Measurements from ENCODE around the gene SFR1.

The SFR1 gene, protein sequence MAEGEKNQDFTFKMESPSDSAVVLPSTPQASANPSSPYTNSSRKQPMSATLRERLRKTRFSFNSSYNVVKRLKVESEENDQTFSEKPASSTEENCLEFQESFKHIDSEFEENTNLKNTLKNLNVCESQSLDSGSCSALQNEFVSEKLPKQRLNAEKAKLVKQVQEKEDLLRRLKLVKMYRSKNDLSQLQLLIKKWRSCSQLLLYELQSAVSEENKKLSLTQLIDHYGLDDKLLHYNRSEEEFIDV
- total RNA-seq = 11.0 to 13.1 (median 11.8) reads per million in 3 experiments

DNA sequence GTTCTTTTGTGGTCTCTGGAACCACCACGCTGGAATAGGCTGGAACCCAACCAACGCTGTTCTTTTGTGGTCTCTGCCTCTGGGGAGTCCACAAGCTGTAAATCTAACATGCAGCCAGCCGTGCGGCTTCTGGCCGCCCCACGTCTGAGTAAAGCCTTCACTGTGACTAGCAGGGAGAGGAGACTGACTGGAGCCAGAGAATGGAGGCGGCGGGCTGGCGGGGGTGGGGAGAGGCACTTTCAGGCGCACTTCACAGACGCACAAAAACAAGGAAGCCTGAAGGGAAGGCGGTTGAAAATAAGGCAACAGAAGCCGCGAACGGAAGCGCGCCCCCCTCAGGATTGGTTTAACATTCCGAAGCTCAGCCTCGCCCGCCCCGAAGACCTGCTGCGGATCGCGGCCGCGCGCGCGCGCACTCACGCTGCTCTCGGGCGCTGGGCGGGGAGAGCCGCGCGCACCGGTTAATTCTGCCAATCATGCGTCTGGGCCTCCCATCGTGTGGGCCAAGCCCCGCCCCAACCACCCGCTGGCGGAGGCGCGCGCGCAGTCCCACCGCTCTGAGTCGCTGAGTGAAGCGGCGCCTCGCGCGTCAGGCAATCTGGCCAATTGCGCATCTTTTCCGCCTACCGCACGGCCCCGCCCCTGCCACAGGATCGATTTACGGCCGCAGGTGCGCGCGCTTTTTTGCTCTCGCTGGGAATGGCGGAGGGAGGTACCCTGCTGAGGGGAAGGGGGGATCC lies at the start of gene SFR1:
Gene SFR1, plus strand, starts transcription at position 687 of the 740 bp plus-strand sequence. Its CDS starts 13 bp downstream, at position 700.
- DNase-seq = peak; percentile 99

DNA sequence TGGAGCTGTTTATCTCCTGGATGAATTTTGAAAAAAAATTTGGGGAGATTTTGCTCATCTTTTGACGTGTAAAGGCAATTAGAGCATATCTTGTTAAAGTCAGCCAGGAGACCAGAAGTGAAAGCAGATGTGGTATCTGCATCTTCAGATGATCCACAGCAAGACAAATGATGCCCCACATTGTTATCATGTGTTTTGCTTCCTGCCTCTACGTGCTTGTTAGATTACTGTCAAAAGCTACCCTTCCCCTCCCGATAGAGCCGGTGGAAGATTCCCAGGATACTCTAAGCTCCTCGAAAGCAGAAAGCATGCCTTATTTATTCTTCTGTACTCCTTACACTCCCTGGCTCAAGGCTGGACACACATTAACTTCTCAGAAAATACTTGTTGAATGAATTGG lies 49.2 kb upstream of the SFR1 start:
- no peak for DNase-seq

DNA sequence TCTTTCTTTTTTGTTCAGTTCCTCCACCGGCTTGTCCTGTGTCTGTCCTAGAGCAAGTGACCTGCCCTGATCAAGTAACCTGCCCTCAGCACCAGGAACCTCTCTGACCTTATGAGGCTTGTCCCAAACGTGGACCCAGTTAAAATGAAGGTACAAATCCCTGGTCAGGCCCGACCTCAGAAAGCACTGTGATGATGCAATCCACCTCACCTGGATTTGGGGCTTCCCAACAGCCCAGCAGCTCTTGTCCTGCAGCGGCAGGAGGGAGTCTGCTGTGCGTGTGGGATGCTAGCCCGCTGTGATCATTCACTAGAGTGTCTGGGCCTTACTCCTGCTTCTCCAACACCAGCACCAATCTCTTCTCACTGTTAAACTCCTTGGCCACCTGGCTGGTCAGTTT lies 47.5 kb upstream of the SFR1 start:
- no peak for DNase-seq

DNA sequence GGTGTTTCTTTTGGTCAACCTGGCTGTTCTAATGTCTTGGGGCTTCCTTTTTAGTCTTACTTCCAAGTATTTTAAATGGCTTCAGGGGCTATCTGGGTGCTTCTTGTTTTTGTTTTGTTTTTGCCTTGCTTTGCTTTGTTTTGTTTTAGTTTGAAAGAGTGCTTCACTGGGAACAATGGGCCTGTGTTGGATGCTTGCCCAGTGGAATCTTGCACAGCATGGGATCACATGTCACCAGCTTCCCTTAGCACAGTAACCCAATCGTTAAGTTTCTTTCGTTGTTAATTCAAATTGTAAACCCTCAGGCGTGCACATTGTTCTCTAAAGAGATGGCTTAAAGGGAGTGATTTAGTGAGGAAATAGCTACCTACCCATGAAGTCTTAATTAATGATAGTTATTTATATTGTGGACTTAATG lies 45.2 kb upstream of the SFR1 start:
- DNase-seq = no peak

DNA sequence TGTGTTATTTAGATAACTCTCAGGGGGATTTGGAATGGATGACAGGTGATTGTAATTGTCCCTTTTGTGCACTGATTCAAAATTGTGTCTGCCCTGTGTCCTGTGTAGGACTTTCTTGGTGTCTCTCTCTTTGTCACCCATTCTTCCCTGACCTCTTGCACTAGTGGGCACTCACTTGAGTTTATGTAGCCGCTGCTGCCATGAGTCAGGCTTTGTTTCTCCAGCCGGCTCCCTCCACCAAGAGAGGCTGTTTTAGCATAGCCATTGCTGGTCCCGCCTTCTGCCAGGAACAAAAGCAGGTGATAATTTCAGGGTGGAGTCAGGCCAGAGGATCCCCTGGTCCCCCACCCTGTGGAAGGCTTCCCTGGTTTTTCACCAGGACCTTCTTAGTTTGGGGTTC lies 44.7 kb upstream of the SFR1 start:
- DNase-seq = no peak

DNA sequence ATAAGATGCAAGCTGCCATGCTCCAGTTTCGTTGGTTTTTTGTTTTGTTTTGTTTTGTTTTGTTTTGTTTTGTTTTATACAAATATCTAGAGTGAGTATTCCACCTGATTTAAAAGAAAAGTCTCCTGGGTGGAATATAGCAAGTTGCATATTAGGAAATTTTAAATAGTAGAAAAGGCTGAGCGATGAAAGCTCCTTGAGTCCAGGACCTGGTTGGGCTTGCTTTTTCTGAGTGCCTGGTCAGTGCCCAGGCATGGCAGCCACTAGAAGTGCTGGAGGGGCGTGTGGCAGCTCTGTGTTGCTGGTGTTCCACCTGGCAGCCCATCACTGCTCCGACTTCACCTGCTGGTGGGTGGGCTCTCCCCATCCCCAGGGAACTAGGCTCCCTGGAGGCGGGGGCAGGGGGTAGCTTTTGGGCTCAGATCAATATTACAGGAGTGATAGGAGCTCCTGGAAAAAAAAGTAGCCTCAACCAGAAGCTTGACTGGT lies 44.3 kb upstream of the SFR1 start:
- DNase-seq = no peak

DNA sequence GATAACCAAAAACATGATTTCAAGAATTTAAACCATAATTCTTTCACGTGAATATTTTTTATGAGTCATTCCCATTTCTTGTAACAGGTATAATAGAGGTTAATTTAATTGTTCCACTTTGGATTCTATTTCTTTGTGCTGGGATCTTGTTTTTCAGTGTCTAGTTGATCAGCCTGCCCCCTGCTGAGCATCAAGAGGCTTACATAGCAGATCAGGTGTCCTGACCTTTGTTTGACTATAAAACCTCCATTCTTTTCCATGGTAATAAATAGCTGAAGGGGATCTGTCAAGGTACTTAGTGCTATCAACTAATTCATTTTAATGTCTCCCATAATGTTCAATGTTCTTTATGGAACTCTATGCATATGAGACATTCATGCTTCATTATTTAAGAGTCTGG lies 41.2 kb upstream of the SFR1 start:
- peak; percentile 3 for DNase-seq

DNA sequence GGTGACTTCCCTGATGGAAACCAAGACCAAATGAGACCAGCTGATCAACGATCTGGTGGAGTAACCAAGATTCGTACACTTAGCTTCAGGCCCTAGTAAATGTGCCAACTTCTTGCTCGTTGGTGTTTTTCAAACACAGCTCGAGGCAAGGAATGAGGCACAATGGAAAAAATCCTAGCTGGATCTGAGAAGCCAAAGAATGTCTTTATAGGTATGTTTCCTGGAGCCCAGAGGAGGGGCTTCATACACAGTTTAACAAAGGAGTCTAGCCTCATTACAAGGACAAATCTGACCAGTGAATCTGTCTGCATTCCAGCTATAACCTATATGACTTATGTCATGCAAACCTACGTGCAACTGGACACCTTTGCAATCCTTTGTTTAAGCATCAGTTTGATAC lies 40.0 kb upstream of the SFR1 start:
- no peak for DNase-seq

DNA sequence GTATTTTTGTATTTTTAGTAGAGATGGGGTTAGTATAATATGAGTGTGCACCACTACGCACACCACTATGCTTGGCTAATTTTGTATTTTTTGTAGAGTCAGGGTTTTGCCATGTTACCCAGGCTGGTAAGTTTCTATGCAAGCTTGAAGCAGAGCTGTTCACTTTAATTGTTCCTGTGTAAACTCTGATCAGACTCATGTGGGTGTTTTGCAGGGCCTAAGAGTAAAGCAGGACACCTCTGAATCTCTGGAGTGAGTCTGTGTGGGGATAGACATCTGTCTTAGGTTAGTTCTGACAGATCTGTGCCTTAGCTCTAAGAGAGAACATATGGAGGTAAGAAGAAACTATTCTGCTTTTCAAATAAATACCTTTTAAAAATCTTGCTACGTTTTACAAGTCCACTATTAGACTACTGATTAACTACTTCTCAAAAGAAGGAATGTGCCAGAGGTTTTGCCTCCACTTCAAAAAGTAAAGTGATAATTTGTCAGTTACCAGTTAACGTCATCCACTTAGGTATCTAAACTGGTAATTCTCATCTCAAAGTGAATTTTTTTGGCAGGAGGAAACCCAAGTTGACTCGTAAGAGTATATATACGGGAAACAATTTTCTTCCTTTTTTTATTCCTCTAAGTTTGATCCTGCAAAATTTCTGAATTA lies 37.4 kb upstream of the SFR1 start:
- no peak for DNase-seq

DNA sequence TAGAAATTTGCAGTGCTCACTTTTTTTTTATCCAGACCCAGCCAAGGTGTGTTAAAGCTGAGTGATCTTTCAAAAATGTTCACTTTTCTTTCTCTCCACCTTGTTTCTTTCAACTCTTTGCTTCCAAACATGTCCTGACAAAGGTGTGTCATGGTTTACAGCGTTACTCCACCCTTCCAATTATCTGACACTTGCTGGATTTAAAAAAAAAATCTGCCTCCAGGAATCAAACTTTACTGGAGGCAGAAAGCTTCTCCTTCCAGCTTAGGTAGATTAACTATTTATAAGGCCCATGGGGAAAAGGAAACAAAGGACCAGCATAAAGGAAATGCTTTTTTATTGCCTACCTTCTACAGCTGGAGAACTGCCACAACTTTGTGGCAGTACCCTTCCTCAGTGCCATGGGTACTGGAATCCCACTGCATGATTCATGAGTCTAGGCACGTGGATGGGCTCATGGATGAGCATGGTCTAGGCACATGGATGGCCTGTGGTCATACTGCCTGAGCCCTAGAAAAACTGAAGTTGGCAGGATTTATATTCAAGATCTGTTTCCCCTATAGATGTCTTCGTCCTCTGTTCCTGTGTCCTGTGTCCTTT lies 36.1 kb upstream of the SFR1 start, which contains the start of gene COL17A1:
Gene COL17A1, minus strand, starts transcription at position 80 of the 600 bp plus-strand sequence. CDS start 5,207 bp downstream, outside the sequence.
- DNase-seq = no peak

DNA sequence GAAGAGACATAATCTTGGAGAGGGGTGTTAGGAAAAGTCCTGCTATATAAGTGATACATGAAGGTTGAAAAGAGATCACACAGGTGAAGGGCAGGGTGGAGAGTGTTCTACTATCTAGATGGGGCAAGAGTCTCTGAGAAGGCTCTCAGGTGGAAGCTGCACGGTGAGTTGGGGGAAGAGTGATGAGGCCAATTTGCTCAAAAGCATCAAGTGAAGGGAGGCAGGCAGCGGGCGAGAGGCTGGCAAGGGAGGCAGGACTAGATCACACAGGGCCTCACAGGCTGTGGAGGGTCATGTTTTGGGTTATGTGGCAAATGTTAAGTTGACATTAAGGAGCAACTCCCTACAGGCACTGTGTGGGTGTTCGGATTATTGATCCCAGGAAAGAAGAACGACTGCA lies 33.7 kb upstream of the SFR1 start:
- no peak for DNase-seq

DNA sequence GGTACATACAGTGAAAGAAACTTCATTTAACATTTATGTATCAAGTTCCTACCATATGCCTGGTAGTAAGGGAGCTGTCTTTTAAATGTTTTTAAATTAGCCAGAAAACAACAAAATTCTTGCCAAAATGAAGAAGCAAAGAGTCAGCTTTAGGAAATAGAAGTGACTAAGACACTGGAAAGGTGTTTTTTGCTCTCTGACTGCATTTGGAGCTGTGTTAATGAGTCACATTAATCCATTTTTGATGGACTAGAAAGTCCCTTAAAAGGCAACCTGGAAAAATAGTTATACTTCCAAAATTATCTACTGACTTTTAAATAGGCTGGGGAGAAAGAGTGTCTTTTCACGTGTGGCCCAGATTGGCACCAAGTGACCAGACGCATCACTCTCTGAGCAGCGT lies 32.4 kb upstream of the SFR1 start:
- DNase-seq = no peak

DNA sequence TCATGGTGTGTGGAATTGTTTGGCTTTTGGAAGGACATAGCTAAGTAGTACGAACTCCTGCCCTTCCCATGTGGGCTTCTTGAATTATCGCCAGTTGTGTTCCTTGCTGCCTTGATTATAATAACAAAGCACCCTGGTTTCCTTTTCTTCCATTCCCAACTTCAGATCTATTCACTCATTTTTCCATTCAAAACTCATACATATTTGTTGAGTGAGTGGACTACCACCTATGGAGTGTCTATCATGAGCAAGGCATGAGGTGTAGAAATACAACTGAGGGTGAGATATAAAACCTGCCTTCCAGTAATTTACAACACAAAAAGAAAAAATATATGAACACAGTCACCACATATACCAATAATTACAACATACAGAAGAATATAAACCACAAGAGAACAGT lies 31.4 kb upstream of the SFR1 start:
- DNase-seq = no peak

DNA sequence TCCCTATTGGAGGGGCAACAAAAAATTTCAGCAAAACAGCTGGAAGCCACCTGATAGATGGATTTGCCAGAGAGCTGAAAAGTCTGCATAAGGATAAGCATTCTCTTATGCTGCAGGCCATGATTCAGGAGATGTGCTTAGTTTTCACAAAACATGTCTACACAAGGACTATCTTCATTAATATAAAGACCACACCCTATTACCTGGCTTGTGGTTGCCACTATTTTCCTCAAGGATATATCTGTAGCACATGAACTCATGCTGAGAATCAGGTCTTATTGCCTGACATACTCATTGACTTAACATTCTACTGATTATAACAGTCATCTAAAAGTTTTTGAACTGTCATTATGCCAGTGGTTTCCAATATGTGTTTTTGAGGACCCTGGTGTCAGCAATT lies 29.2 kb upstream of the SFR1 start:
- no peak for DNase-seq

DNA sequence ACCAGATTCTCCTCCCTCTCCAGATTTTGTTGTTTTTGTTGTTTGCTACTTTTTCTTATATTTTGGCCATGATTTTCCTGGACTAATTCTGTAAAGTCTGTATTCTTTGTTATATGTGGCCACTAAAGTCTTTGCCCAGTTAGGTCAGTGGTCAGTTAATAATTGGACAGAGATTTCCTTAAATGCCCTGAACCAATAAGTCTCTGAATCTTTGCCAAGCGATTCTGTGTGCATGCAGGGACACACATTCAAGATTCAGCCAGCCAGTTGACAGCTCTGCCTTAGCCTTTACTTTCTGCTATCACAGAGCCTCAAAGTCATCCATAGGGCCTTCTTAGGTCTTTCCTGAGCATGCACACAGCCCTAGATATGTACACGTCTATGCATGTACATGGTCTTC lies 25.3 kb upstream of the SFR1 start:
- DNase-seq = no peak

DNA sequence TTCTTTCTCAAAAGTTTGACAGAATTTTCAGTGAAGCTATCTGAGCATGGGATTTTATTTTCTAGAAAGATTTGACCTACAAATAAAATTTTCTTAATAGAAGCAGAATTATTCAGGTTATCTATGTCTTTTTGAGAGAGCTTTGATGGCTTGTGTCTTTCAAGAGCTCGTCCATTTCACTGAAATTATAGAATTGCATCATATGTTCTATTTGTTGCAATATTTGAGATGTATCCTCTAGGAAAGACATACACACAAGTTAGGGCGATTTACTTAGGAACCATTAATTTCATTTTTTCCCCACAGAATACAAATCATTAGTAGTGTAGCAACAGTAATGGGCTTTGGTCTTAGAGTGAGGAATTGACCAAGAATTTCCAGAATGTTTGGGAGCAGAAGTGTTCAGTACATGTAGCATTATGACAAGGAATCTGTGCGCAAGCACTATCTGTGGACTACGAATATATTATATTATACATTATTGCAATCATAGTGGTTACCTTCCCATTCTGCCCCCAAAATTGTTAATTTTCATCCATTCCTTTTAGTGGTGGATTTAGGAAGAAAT lies 23.5 kb upstream of the SFR1 start:
- no peak for DNase-seq

DNA sequence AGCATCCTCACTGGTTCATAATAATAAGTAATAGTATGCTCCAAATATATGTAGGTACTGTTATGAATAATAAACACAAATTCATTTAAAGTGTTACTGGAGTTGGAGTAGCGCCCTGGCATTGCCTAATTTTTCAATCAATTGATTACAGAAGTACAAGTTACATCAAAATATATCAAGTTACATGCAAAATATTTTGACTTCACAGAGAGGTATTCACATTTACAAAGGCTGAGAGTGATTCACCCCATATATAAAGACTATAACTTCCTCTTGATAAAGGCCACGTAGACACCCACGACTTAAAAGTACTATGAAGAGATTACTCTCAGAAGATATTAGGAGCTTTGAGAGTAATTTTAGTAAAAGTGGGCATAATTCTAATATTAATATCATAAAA lies 22.7 kb upstream of the SFR1 start:
- DNase-seq = no peak

DNA sequence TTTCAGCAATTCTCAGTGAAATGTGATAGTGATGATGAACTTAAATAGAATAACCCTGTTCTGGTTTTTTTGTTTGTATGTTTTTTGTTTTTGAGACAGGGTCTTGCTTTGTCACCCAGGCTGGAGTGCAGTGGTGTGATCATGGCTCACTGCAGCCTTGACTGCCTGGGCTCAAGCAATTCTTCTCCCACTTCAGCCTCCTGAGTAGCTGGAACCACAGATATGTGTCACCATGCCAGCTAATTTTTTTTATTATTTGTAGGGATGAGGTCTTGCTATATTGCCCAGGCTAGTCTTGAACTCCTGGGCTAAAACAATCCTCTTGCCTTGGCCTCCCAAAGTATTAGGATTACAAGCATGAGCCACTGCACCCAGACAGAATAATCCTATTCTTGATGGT lies 22.0 kb upstream of the SFR1 start:
- DNase-seq = no peak

DNA sequence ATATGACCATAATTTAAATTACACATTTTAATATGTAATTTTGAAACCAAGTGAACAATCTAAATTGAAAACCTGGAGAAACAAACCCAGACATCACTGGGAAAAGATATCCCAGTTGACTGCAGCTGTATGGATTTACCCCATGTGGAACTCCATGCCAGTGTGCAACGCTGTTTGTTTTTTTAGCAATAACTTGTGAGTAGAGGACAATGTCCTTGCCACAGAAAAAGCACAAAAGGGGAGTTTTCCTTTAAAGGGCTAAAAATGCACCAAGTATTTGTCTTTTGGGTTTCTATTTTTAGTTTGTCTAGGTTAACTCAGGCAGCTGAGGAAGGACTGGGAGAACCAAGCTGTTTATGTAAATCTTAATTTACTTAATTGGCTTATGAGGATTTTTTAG lies 21.2 kb upstream of the SFR1 start:
- DNase-seq = no peak

DNA sequence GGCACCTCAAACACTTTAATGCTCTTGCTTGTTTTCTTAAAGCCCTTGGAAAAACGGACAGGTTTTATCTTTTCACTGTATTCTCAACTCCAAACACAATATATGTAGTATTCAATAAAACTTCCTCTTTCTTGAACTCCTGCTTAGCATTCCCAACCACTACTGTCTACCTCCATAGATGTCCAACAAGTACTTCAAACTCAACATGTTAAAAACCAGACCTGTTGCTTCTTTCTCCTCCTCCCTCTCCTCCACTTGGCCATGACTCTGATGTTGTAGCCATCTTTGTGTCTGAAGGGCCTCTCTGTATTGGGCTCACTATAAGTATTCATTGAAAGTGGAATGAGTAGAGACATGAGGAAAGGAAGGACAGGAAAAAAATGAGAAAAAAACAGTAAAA lies 20.1 kb upstream of the SFR1 start:
- DNase-seq = no peak

DNA sequence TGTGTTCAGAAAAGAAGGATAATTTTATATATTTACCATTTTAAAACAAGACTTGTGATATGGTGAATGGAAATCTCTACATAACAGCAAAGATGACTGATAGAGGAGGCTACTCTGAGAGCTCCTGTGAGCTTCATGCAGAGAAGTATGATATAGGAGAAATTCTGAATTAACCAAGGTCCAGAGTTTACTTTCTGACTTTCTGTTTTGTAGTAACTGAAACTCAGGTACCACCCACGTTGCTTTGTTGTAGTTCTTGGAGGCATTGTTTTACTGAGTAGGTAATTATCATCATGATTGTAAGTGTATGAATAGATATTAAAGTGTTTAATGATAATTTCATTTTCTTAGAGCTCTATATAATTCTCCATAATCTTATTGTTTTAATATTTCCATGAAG lies 18.0 kb upstream of the SFR1 start:
- no peak for DNase-seq

DNA sequence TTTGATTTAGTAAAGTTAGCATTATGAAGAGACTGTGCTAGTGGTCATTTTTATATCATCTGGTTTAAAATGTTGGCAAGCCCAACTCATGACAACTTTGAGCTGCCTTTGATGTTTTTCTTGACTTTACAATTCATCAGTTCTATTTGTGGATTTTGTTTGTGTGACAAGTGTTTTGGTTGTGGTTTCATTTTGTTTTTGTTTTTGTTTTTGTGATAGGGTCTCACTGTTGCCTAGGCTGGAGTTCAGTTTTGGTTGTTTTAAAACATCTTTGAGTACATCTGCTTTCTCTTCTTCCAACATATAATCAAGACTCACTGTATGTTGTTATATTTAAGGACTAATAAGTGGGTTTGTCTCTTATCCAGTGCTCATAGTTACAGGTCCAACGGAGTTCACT lies 17.6 kb upstream of the SFR1 start:
- DNase-seq = no peak

DNA sequence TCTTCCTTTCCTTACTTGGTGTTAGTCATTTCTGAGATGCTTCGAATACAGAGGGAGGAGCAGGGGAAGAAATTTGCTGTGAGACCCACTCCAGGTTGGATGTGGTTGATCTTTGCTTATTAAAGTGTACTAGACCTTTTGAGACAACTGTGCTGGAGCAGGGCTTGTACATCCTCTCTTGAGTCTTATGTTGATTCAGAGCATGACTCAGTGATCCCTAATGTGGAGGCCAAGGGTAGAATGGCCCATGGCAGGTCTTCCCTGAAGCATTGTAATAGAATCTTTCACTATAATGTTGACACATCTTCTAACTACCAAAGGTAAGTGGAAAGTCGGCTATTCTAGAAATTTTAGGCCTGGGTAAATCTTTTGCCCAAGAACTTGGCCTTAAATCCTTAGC lies 17.0 kb upstream of the SFR1 start:
- no peak for DNase-seq
